ENCODE data around the gene GHITM.
A peak's percentile ranks its signal among the peaks of the same experiment; 100 is the strongest.
"Not testable (repeated sequence)": the region's sequence is repeated elsewhere in the genome, so short reads cannot be mapped to it uniquely, and the experiment has no call there.

GHITM gene

DNA sequence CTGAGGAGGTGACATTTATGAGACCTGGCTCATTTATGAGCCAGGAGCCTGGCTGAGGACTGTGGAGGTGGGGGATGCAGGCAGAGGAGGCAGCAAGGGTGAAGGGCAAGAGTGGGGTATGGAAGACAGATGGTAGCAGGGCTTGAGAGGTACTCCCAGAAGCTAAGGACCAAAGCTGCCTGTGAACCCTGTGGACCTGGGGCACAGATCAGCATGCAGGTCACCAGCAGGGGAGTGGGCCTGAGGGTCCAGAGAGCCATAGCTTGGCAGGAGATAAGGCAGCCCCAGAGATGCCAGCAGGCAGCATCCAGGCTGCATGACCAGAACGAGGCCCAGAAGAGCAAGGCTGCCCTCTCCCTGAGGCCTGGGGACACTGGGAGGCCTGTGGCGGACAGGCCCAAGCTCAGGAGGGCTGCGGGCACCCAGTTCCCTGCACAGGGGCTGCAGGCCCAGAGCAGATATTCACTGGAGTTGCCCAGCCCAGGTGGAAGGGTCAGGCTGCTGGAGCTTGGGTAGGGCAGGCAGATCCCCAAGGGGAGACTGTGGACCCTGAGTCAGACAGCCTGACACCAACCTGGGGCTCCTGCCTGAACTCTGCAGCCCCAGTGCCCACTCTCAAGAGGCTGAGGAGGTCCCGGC lies 37.6 kb downstream of the GHITM start:
- DNase-seq (ENCODE audit: low spot score) (no peak), ATAC-seq (ENCODE audit: low read depth) (no peak)
- Histone ChIP-seq H3K4me1 (ENCODE audit: insufficient read depth, poor library complexity, severe bottlenecking) (peaks cover 24% of the 10 kb centered on the region), H3K4me3 (ENCODE audit: severe bottlenecking) (no peak overlapping the region), H3K27ac (ENCODE audit: poor library complexity, severe bottlenecking) (no peak overlapping the region), H3K36me3 (ENCODE audit: low read depth) (no peaks in the 10 kb centered on the region), H3K27me3 (ENCODE audit: insufficient read depth, poor library complexity, severe bottlenecking) (no peaks in the 10 kb centered on the region), H3K9me3 (ENCODE audit: severe bottlenecking) (no peaks in the 10 kb centered on the region)
- TF ChIP-seq, protein P1, sequence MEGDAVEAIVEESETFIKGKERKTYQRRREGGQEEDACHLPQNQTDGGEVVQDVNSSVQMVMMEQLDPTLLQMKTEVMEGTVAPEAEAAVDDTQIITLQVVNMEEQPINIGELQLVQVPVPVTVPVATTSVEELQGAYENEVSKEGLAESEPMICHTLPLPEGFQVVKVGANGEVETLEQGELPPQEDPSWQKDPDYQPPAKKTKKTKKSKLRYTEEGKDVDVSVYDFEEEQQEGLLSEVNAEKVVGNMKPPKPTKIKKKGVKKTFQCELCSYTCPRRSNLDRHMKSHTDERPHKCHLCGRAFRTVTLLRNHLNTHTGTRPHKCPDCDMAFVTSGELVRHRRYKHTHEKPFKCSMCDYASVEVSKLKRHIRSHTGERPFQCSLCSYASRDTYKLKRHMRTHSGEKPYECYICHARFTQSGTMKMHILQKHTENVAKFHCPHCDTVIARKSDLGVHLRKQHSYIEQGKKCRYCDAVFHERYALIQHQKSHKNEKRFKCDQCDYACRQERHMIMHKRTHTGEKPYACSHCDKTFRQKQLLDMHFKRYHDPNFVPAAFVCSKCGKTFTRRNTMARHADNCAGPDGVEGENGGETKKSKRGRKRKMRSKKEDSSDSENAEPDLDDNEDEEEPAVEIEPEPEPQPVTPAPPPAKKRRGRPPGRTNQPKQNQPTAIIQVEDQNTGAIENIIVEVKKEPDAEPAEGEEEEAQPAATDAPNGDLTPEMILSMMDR (IDR thresholded peaks at IDR 0.05; ENCODE audit: poor library complexity, severe bottlenecking): no peak

DNA sequence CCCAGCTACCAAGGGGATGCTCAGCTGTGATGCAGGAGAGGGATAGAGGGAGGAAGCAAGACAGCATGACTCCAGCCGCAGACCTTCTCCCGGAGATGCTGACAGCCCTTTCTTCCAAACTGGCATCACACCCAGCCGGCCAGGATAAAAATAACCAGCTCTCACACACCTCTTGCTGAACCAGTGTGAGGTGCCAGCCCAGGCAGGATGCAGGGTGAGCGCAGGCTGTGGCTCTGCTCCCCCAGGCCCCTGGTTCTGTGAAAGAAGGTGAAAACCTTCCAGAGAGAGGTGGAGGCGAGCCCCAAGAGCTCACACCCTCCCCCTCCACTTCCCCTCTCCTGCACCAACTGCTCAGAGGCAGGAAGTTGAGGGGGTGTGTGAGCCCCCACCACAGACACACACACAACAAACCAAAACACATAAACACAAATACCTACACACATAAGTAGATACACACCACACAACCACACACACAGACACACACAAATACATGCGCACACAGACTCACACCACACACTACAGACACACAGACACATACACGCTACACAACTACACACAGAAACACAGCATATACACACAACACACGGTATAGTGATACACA lies 38.3 kb downstream of the GHITM start:
- DNase-seq (ENCODE audit: low spot score) (no peak), ATAC-seq (ENCODE audit: low read depth) (peak; percentile 5; the same call in 1 of the 3 replicates)
- H3K36me3 ChIP-seq (ENCODE audit: low read depth): no peaks in the 10 kb centered on the region
- H3K27me3 ChIP-seq (ENCODE audit: insufficient read depth, poor library complexity, severe bottlenecking): no peaks in the 10 kb centered on the region
- TF ChIP-seq, protein P1 (IDR thresholded peaks at IDR 0.05; ENCODE audit: poor library complexity, severe bottlenecking): no peak
- peaks cover 17% of the 10 kb centered on the region for H3K4me1 ChIP-seq (ENCODE audit: insufficient read depth, poor library complexity, severe bottlenecking)
- H3K27ac ChIP-seq (ENCODE audit: poor library complexity, severe bottlenecking): peak overlapping the region; percentile 67
- no peak overlapping the region for H3K4me3 ChIP-seq (ENCODE audit: severe bottlenecking)
- H3K9me3 ChIP-seq (ENCODE audit: severe bottlenecking): no peaks in the 10 kb centered on the region

DNA sequence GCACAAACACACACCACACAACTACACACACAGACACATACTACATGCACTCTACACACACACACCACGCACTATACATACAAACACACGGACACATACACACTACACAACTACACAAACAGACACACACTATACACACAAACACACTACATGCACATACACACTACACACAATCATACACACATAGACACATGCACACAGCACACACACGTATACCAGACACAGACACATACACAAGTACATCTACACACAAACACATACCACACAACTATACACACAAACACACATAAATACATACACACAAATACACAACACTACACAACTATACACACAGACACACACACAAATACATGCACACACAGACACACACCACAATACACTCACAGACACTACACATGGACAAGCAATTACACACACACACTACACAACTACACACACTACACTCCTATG lies 38.9 kb downstream of the GHITM start:
- Histone ChIP-seq H3K4me1 (ENCODE audit: insufficient read depth, poor library complexity, severe bottlenecking) (peaks cover 17% of the 10 kb centered on the region), H3K27me3 (ENCODE audit: insufficient read depth, poor library complexity, severe bottlenecking) (no peaks in the 10 kb centered on the region), H3K36me3 (ENCODE audit: low read depth) (no peaks in the 10 kb centered on the region), H3K9me3 (ENCODE audit: severe bottlenecking) (no peaks in the 10 kb centered on the region), H3K27ac (ENCODE audit: poor library complexity, severe bottlenecking) (peak overlapping the region; percentile 67), H3K4me3 (ENCODE audit: severe bottlenecking) (no peak overlapping the region)
- ATAC-seq (ENCODE audit: low read depth): no peak
- DNase-seq (ENCODE audit: low spot score): no peak
- TF ChIP-seq, protein P1 (IDR thresholded peaks at IDR 0.05; ENCODE audit: poor library complexity, severe bottlenecking): no peak

DNA sequence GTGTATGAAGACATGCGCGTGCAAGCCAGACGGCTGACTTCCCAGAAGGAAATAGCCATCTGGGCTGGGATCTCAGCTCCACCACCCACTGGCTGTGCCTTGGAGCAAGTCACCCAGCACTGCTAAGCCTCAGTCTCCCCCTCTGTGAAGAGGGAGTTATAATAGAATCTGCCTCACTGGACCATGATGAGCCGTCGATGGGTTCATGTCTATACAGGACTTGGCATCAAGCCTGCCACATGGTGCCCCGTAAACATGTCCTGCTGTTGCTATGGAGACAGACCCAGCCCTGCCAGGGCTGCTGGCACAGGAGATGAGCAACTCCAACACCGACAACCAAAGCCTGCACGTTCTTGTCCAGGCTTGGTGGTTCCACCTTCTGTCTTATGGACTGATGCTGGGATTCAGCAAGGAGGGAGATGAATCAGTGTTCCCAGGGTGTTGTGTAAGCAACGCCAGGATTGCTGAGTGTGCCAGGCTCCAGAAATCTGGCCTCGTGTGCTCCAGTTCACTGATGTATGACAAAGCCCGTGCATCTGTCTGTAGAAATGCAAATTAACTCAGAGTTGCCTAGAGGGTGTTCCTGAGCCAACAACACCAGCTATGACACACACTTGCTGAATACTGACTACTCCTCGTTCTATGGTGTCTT lies 39.9 kb downstream of the GHITM start:
- Histone ChIP-seq H3K36me3 (ENCODE audit: low read depth) (no peaks in the 10 kb centered on the region), H3K27me3 (ENCODE audit: insufficient read depth, poor library complexity, severe bottlenecking) (no peaks in the 10 kb centered on the region), H3K9me3 (ENCODE audit: severe bottlenecking) (no peaks in the 10 kb centered on the region), H3K4me3 (ENCODE audit: severe bottlenecking) (no peak overlapping the region), H3K27ac (ENCODE audit: poor library complexity, severe bottlenecking) (peak overlapping the region; percentile 67), H3K4me1 (ENCODE audit: insufficient read depth, poor library complexity, severe bottlenecking) (peaks cover 17% of the 10 kb centered on the region)
- TF ChIP-seq, protein P1 (IDR thresholded peaks at IDR 0.05; ENCODE audit: poor library complexity, severe bottlenecking): no peak
- ATAC-seq (ENCODE audit: low read depth): peak; percentile 95
- DNase-seq (ENCODE audit: low spot score): peak; percentile 97

DNA sequence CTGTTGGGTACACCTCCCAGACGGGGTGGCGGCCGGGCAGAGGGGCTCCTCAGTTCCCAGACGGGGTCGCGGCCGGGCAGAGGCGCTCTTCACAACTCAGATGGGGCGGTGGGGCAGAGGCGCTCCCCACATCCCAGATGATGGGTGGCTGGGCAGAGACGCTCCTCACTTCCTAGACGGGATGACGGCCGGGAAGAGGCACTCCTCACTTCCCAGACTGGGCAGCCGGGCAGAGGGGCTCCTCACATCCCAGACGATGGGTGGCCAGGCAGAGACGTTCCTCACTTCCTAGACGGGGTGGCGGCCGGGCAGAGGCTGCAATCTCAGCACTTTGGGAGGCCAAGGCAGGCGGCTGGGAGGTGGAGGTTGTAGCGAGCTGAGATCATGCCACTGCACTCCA lies 41.1 kb downstream of the GHITM start:
- H3K9me3 ChIP-seq (ENCODE audit: severe bottlenecking); H3K27me3 ChIP-seq (ENCODE audit: insufficient read depth, poor library complexity, severe bottlenecking); DNase-seq (ENCODE audit: low spot score); ATAC-seq (ENCODE audit: low read depth); H3K4me3 ChIP-seq (ENCODE audit: severe bottlenecking); H3K36me3 ChIP-seq (ENCODE audit: low read depth): not testable (repeated sequence)
- Histone ChIP-seq H3K27ac (ENCODE audit: poor library complexity, severe bottlenecking) (peak overlapping the region; percentile 67), H3K4me1 (ENCODE audit: insufficient read depth, poor library complexity, severe bottlenecking) (peaks cover 17% of the 10 kb centered on the region)
